Upper lobe of left lung (tissue), 4 donors: ENCODE data around the gene PAK5.

Source experiments
- CTCF ChIP-seq, 6 experiments: fragments of 450-650 bp in 4 of 6; fragments of 200-600 bp in 2 of 6; sonication (generic) in 2 of 6; IDR thresholded peaks; one replicate each; pipeline ENCODE4 v1.5.1; 2016 to 2019; ENCODE audit warnings: antibody characterized with exemption in 6 of 6
- EP300 ChIP-seq, 4 donors: sonication (generic); formaldehyde crosslinking; IDR thresholded peaks; one replicate each; pipeline ENCODE4 v1.5.1; 2017; ENCODE audit warnings: antibody characterized with exemption in 4 of 4, control low read depth in 2 of 4
- POLR2A ChIP-seq, 4 donors: fragments of 450-650 bp; IDR thresholded peaks; one replicate each; pipeline ENCODE4 v1.5.1; 2016 to 2017; ENCODE audit warnings: antibody characterized with exemption in 4 of 4, mild to moderate bottlenecking in 2 of 4
- POLR2AphosphoS5 ChIP-seq, 2 donors: sonication (generic); formaldehyde crosslinking; IDR thresholded peaks; one replicate each; pipeline ENCODE4 v1.5.1; 2017; ENCODE audit warnings: antibody characterized with exemption in 2 of 2

- TF ChIP-seq CTCF (IDR thresholded peaks at IDR 0.05) (no peak), POLR2A (IDR thresholded peaks at IDR 0.05) (no peak), POLR2AphosphoS5 (IDR thresholded peaks at IDR 0.05) (no peak), EP300 (IDR thresholded peaks at IDR 0.05) (no peak)
Observed at GRCh38 chr20:9647741-9648140, 191.1 kb downstream of the PAK5 start.
